GM11168 (cell line): Measurements from ENCODE around the gene CD300LD.
"Not testable (repeated sequence)": the region's sequence is repeated elsewhere in the genome, so short reads cannot be mapped to it uniquely, and the experiment has no call there.

Experiments used
- in situ Hi-C: fragments of 300-500 bp; cut with MboI; formaldehyde crosslinking; loops from one replicate; pipeline ENCODE4 v1.12.0; 2022; ENCODE audit warnings: low sequenced_read_pairs; ENCODE audit not compliant: unreplicated experiment

The CD300LD gene

GRCh38 chr17:74592087-74592990 lies at the start of gene CD300LD:
Gene CD300LD, minus strand, starts transcription at chr17:74592283. Its CDS starts 81 bp downstream, at chr17:74592202.
- in situ Hi-C loops = no loop called here

- in situ Hi-C loops = no loop called here
These were observed 49.3 kb upstream of the CD300LD start for GRCh38 chr17:74641224-74641957.

GRCh38 chr17:74639704-74640151 lies 47.6 kb upstream of the CD300LD start:
- in situ Hi-C loops = no loop called here

GRCh38 chr17:74637926-74638325 lies 45.8 kb upstream of the CD300LD start:
- in situ Hi-C loops = no loop called here

- in situ Hi-C loops = no loop called here
These were observed 45.2 kb upstream of the CD300LD start for GRCh38 chr17:74637265-74637664.

GRCh38 chr17:74636541-74637085 lies 44.5 kb upstream of the CD300LD start:
- in situ Hi-C loops = not testable (repeated sequence)

GRCh38 chr17:74635418-74635817 lies 43.3 kb upstream of the CD300LD start:
- in situ Hi-C loops = no loop called here

- in situ Hi-C loops = no loop called here
These were observed 41.2 kb upstream of the CD300LD start for GRCh38 chr17:74633326-74633725.

- in situ Hi-C loops = no loop called here
These were observed 40.5 kb upstream of the CD300LD start for GRCh38 chr17:74632617-74633016.

- in situ Hi-C loops = no loop called here
These were observed 39.7 kb upstream of the CD300LD start for GRCh38 chr17:74631468-74632450.

GRCh38 chr17:74630251-74630650 lies 38.2 kb upstream of the CD300LD start:
- in situ Hi-C loops = not testable (repeated sequence)

- in situ Hi-C loops = no loop called here
These were observed 33.6 kb upstream of the CD300LD start for GRCh38 chr17:74625661-74626060.

GRCh38 chr17:74624131-74624530 lies 32.0 kb upstream of the CD300LD start:
- in situ Hi-C loops = no loop called here

GRCh38 chr17:74623693-74624093 lies 31.6 kb upstream of the CD300LD start, which contains the start of gene CD300E:
Gene CD300E, minus strand, starts transcription at chr17:74623738. Its CDS starts 117 bp downstream, at chr17:74623621.
- in situ Hi-C loops = no loop called here

- in situ Hi-C loops = no loop called here
These were observed 27.1 kb upstream of the CD300LD start for GRCh38 chr17:74619077-74619673.

- in situ Hi-C loops = no loop called here
These were observed 26.4 kb upstream of the CD300LD start for GRCh38 chr17:74618451-74618850.

- in situ Hi-C loops = no loop called here
These were observed 24.6 kb upstream of the CD300LD start for GRCh38 chr17:74616696-74617095.

- in situ Hi-C loops = no loop called here
These were observed 20.0 kb upstream of the CD300LD start for GRCh38 chr17:74612046-74612445.

GRCh38 chr17:74610108-74610507 lies 18.0 kb upstream of the CD300LD start:
- in situ Hi-C loops = no loop called here
